Activated T-cell treated with anti-CD3 and anti-CD28 coated beads for 48 hours (primary cell): ENCODE measurements around the gene MBNL2.

Source experiments
- DNase-seq: peaks from one replicate; pipeline ENCODE4 v3.0.0-alpha.2; 2020; ENCODE audit warnings: low read depth

MBNL2 gene

GRCh38 chr13:97253581-97254293, 31.6 kb downstream of the MBNL2 start:
- DNase-seq: no peak

DNA sequence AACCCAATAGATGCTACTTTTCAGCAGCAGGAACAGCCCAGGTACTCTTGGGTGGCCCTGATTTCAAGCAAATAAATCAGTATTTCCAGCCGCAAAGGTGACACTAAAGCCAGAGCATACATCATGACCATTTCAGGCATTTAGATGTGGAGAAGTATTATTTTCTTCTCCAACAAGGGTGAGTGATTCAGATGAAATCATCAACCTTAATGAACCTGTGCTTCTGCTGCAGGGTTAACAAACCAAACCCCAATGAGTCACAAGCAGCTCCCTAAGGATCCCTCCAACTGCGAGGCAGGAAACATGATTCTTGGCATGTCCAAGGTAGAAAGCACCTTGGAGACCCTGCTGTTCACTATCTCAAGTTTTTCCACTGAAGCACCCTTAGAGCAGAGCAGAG, 32.7 kb downstream of the MBNL2 start:
- DNase-seq: no peak

DNA sequence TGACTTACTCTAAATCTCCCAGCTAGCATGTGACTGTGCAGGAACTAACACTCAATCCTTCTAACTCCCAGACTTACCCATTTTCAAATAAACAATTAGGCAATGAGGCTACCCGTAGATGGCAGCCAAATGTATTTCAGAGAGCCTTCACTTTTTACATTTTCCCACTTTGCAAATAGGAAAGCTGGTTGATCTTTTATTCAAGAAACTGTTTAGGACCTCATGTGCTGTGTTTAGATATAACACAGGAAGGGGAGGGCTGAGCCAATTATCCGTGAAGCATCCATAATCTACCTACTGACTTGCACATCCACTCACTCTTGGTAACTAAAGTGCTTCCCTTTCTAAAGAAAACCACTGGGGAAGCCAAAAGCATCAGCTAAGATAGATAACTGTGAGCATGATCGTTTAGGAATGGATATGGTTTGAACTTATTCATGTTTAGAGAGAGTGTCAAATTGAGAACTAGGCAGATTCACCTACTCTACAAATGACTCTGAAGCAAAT, 33.4 kb downstream of the MBNL2 start:
- no peak for DNase-seq

DNA sequence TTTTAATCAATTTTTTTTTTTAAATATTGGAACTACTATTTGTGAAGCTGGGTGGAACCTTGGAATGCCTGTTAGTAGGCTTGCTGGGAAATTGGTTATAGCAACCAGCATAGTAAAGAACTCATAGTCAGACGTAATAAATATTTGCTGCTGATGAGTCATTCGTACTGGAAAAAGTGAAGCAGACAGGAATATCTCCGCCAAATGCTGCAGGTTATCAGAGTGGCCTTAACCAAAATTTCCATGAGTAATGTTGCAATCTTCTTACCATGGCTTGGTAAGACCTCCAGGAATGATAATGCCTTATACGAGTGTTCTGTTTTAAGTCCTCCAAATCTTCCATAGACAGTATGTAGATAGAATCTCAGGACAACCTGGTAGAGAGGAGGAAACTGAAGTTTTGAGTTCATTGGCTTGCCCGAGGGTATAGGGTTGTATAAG, 34.2 kb downstream of the MBNL2 start:
- no peak for DNase-seq

GRCh38 chr13:97257228-97257755, 35.2 kb downstream of the MBNL2 start:
- DNase-seq: no peak

- no peak for DNase-seq
Measured at GRCh38 chr13:97257800-97258799, 36.0 kb downstream of the MBNL2 start.

- DNase-seq: no peak
Measured at GRCh38 chr13:97258801-97259200, 36.7 kb downstream of the MBNL2 start.

GRCh38 chr13:97259410-97259797, 37.3 kb downstream of the MBNL2 start:
- no peak for DNase-seq

- no peak for DNase-seq
Measured at GRCh38 chr13:97259798-97260714, 37.9 kb downstream of the MBNL2 start.

- DNase-seq: no peak
Measured at GRCh38 chr13:97261254-97262005, 39.3 kb downstream of the MBNL2 start.

GRCh38 chr13:97262058-97262457, 39.9 kb downstream of the MBNL2 start:
- no peak for DNase-seq

DNA sequence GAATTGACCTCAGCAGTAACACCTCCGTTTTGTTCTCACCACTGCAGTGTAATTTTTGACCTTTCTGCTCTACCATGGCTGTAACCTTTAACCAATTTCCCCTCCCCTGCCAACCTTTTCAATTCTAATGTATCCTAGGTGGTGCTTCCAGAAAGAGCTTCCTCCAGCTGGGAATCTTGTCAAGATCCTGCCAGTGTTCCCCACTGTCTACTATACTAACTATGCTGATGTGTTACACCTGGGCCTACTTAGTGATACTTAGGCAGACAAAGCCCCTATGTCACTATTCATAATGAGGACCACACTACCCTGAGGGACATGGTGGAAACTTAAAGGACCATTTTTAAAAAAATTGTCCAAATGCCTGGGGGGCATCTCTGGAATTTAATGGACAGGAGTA, 41.0 kb downstream of the MBNL2 start:
- no peak for DNase-seq

DNA sequence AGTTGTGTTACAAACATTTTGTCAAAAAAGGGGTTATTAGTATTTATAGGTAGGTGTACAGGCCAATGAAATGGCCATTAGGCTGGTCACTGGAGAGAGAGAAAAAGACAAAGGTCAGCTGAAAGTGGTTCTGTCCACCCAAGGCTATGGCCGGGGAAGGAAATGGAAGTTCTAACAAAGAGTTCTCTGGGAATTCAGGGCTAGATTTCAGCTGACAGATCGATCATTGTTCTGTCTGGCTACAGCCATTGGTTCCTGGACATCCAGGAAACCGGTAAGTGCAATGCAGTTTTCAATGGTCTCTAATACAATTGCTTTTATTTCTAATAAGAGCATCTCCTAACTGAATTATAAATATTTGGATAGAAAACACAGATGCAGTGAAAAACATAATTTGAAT, 42.5 kb downstream of the MBNL2 start:
- no peak for DNase-seq

DNA sequence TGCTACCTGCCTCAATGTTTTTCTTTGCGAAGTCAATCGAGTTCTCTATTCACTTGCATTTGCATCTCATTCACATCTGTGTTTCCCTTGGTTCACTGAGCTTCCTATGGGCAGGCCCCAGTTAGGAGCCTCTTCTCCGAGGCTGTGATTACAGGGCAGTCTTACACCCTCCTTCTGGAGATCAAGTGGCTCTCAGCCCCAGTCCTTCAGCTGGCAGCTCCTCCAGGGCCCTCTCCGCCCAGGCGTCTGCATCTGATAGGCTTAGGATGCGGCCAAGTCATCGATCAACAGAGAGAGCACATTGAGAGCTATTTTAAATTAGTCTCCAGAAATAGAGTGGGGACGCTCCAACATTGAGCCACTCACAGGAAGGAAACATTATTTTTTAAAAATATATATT, 44.2 kb downstream of the MBNL2 start:
- DNase-seq: no peak

DNA sequence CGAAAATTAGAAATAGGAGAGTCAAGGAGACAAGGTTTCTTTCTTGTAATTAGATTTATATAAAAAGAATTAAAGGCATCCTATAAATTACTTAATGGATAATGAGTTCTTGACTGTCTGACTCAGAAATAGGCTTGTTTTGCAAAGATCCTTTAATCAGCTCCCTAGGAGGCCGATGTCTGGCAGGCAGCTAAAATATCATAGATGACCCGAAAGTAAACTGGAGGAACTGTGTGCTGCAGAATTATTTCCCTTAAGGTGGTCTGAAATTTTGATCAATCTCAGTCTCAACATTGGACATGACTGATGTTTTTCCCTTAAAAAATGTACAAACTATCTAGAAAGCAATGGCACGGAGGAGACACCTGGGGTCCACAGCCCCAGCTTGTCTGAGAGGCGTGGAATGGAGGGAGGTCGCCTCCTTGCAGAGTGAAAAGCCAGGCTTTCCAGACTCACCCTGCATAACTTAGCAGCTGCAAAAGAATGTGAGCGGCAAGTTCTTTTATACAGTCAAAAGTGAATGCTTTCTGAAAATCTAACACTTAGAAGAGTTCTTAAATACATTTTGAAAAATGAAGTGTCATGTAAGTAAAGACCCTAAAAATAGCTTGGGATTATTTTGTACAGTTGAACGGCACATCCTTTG, 44.8 kb downstream of the MBNL2 start:
- no peak for DNase-seq

DNA sequence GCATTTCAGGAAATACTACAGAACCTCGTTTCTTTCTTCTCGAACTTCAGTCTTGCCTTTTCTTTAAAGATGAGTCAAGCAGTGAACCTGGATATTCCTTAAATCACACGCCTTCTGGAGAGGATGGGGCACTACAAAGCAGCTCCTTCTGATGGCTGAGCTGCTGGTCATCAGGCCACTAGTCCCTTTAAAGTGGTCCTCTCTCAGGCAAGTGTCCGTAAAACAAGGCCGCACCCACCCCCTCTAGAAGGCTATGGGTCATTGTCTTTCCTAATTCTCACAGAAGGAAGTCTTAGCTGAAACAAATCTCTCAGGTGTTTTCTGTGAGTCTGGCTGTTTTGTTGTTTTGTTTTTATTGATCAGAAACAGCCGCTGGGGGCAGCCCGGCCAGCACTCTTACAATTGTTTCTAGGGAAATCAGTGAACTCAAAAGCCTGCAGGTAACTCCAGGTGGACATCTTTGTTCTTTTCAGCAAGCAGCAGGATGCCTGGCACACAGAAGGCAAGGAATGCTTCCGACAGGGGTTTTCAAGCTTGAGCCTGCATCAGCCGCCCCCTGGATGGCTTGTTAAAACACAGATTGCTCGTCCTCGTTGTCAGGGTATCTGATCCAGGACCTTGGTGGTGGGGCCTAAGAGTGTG, 45.4 kb downstream of the MBNL2 start:
- DNase-seq: no peak

GRCh38 chr13:97268772-97269171, 46.6 kb downstream of the MBNL2 start:
- DNase-seq: no peak

DNA sequence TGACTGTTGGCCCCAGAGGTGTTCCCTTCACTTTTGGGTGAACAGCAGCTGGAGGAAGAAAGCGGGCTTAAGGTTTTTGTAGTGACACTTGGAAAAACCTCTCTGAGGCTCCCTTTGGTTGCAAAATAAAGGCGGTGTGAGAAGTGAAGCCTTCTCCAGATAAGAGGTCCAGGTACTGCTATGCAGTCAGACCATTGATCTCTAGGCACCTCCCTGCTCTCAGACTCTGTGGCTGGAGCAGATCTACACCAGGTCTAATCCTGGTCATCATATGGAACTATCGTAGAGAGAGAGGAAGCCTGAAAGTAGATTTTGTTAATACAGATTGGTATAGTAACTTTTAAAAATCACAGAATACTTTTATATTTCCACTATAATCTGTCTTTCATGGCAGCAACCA, 47.5 kb downstream of the MBNL2 start:
- no peak for DNase-seq

DNA sequence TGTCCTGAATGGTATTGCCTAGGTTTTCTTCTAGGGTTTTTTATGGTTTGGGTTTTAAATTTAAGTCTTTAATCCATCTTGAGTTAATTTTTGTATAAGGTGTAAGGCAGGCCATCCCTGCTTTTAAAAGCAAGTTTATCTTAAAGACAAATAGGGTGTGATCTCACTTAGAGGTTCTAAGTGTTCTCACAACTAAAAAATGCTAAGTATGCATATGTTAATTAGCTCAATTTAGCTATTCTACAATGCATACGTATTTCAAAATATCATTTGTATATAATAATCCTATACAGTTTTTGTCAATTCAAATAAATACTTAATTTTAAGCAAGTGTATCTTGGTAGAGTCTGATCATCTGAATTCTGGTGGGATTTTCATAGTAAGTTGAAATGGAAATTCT, 50.4 kb downstream of the MBNL2 start:
- DNase-seq: no peak

GRCh38 chr13:97273341-97273831, 51.3 kb downstream of the MBNL2 start:
- DNase-seq: no peak
